CD4-positive, alpha-beta T cell treated with Interferon alpha-2 for 1 hour (primary cell): ENCODE results near the gene ZNF483.
"Not testable (repeated sequence)": the region's sequence is repeated elsewhere in the genome, so short reads cannot be mapped to it uniquely, and the experiment has no call there.

ENCODE experiments used
- DNase-seq, 2 donors: peaks; one replicate each; pipeline ENCODE4 v3.0.0-alpha.2; 2020 to 2022

Gene ZNF483

GRCh38 chr9:111613436-111614040, 88.6 kb downstream of the ZNF483 start:
- DNase-seq = no peak

- DNase-seq = no peak
Observed at GRCh38 chr9:111615928-111616327, 90.9 kb downstream of the ZNF483 start.

- DNase-seq = not testable (repeated sequence)
Observed at GRCh38 chr9:111617349-111617748, 92.4 kb downstream of the ZNF483 start.

GRCh38 chr9:111621895-111622480, 97.0 kb downstream of the ZNF483 start:
- peak in 1 of 2 donors; percentile 30 for DNase-seq

- DNase-seq = peak in 1 of 2 donors; percentile 41
Observed at GRCh38 chr9:111622626-111623025, 97.6 kb downstream of the ZNF483 start.
